ENCODE results near the gene SLC66A1. TPM values are rescaled to one million over a fixed set of nuclear protein-coding genes. Genes with fewer than 3 reads are reported as not detected.

The SLC66A1 gene
- total RNA-seq, 1 donor from 2014 or later = 17.9 TPM

- DNase-seq (ENCODE audit: low spot score in 2 of 2) (no peak), FAIRE-seq (no peak)
Observed at GRCh38 chr1:19358710-19359109, 46.6 kb downstream of the SLC66A1 start.

GRCh38 chr1:19359357-19359756 lies 47.2 kb downstream of the SLC66A1 start:
- no peak for FAIRE-seq
- no peak for DNase-seq (ENCODE audit: low spot score in 2 of 2)

GRCh38 chr1:19360016-19360415 lies 47.9 kb downstream of the SLC66A1 start:
- FAIRE-seq (no peak), DNase-seq (ENCODE audit: low spot score in 2 of 2) (no peak)

GRCh38 chr1:19360432-19360831 lies 48.3 kb downstream of the SLC66A1 start:
- FAIRE-seq (no peak), DNase-seq (ENCODE audit: low spot score in 2 of 2) (no peak)

GRCh38 chr1:19360843-19361610 lies 48.9 kb downstream of the SLC66A1 start:
- FAIRE-seq (no peak), DNase-seq (ENCODE audit: low spot score in 2 of 2) (no peak)

GRCh38 chr1:19361611-19362147 lies 49.6 kb downstream of the SLC66A1 start:
- no peak for DNase-seq (ENCODE audit: low spot score in 2 of 2)
- no peak for FAIRE-seq

GRCh38 chr1:19363536-19364152 lies 51.5 kb downstream of the SLC66A1 start:
- no peak for FAIRE-seq
- no peak for DNase-seq (ENCODE audit: low spot score in 2 of 2)

GRCh38 chr1:19365721-19366120 lies 53.6 kb downstream of the SLC66A1 start:
- no peak for DNase-seq (ENCODE audit: low spot score in 2 of 2)
- no peak for FAIRE-seq

GRCh38 chr1:19366599-19367536 lies 54.7 kb downstream of the SLC66A1 start:
- FAIRE-seq (no peak), DNase-seq (ENCODE audit: low spot score in 2 of 2) (no peak)

- no peak for FAIRE-seq
- DNase-seq (ENCODE audit: low spot score in 2 of 2) = no peak
Observed at GRCh38 chr1:19367584-19368041, 55.5 kb downstream of the SLC66A1 start.

GRCh38 chr1:19368050-19368449 lies 55.9 kb downstream of the SLC66A1 start:
- FAIRE-seq = no peak

GRCh38 chr1:19368964-19369363 lies 56.8 kb downstream of the SLC66A1 start:
- DNase-seq (ENCODE audit: low spot score in 2 of 2) (no peak), FAIRE-seq (no peak)

More at GRCh38 chr1:19368050-19368449, 55.9 kb downstream of the SLC66A1 start:
- DNase-seq (ENCODE audit: low spot score in 2 of 2) = no peak

- DNase-seq (ENCODE audit: low spot score in 2 of 2) (no peak), FAIRE-seq (no peak)
Observed at GRCh38 chr1:19369396-19370090, 57.4 kb downstream of the SLC66A1 start.

- FAIRE-seq (no peak), DNase-seq (ENCODE audit: low spot score in 2 of 2) (no peak)
Observed at GRCh38 chr1:19370453-19371170, 58.5 kb downstream of the SLC66A1 start.

- no peak for FAIRE-seq
- no peak for DNase-seq (ENCODE audit: low spot score in 2 of 2)
Observed at GRCh38 chr1:19371226-19372135, 59.4 kb downstream of the SLC66A1 start.

GRCh38 chr1:19372136-19372514 lies 60.0 kb downstream of the SLC66A1 start:
- DNase-seq (ENCODE audit: low spot score in 2 of 2) (no peak), FAIRE-seq (no peak)

GRCh38 chr1:19372602-19373001 lies 60.5 kb downstream of the SLC66A1 start:
- FAIRE-seq (no peak), DNase-seq (ENCODE audit: low spot score in 2 of 2) (no peak)
